Body of pancreas (tissue), 4 donors: ENCODE data around the gene APOL1. TPM values are rescaled to one million over a fixed set of nuclear protein-coding genes. Genes with fewer than 3 reads are reported as not detected.
"Not testable (repeated sequence)": the region's sequence is repeated elsewhere in the genome, so short reads cannot be mapped to it uniquely, and the experiment has no call there.

Experiments used
- ATAC-seq: fragments of 150-250 bp; one replicate; pipeline ENCODE4 v1.9.1; 2016
- DNase-seq, 4 donors: peaks; one replicate each; pipeline ENCODE4 v3.0.0-alpha.2; 2019
- H3K27ac ChIP-seq, 4 donors: fragments of 200-600 bp; sonication (generic); 1 replicate in 3 of 4; 2 replicates in 1 of 4; pipeline versions ENCODE4 v1.5.1 to v1.6.1; 2016 to 2019; ENCODE audit warnings: mild to moderate bottlenecking in 1 of 4, mixed read lengths in 1 of 4, moderate library complexity in 1 of 4
- H3K27me3 ChIP-seq, 2 donors: fragments of 200-600 bp; sonication (generic); one replicate each; pipeline ENCODE4 v1.6.0; 2016; ENCODE audit warnings: mild to moderate bottlenecking in 1 of 2
- H3K36me3 ChIP-seq, 2 donors: fragments of 200-600 bp; sonication (generic); replicated peaks in 1 of 2; 2 replicates each; pipeline ENCODE4 v1.5.1; 2016; ENCODE audit warnings: low read depth in 2 of 2; ENCODE audit not compliant: insufficient read depth in 1 of 2
- H3K4me1 ChIP-seq: fragments of 200-600 bp; sonication (generic); one replicate; pipeline ENCODE4 v1.6.0; 2016
- H3K4me3 ChIP-seq, 2 donors: fragments of 200-600 bp; sonication (generic); 1 replicate in 1 of 2; 2 replicates in 1 of 2; pipeline ENCODE4 v1.5.1; 2016 to 2019
- H3K9me3 ChIP-seq, 3 donors: fragments of 200-600 bp; sonication (generic); 1 replicate in 2 of 3; 2 replicates in 1 of 3; pipeline ENCODE4 v1.5.1; 2016
- CTCF ChIP-seq, 7 experiments: fragments of 450-650 bp in 4 of 7; fragments of 200-600 bp in 3 of 7; sonication (generic) in 3 of 7; IDR thresholded peaks; one replicate each; pipeline ENCODE4 v1.5.1; 2016 to 2019; ENCODE audit warnings: antibody characterized with exemption in 7 of 7
- POLR2A ChIP-seq, 3 donors: fragments of 450-650 bp; IDR thresholded peaks; one replicate each; pipeline ENCODE4 v1.6.1; 2016; ENCODE audit warnings: antibody characterized with exemption in 3 of 3, mild to moderate bottlenecking in 2 of 3
- WGBS, 2 donors: methylation state at CpG; one replicate each; pipeline ENCODE4 v1.1.5; 2017; 5-methylcytosine and 5-hydroxymethylcytosine counted together
- intact Hi-C: fragments of 100-400 bp; cut with DNase I; formaldehyde crosslinking; loops from one replicate; pipeline ENCODE4 v1.15.1; 2023
- total RNA-seq, 2 donors: library from RNA; depleted of rRNA; stranded (reverse); fragments of >200 nt; gene quantifications; one replicate each; pipeline ENCODE4 v1.1.0, GENCODE V29; 2016

APOL1 gene
- total RNA-seq, 2 donors from 2014 or later = 5.2 to 11.9 TPM

GRCh38 chr22:36287881-36288515 is 35.1 kb downstream of the APOL1 start:
- DNase-seq (no peak), ATAC-seq (no peak)
- Histone ChIP-seq H3K9me3 (no peaks in the 10 kb centered on the region), H3K4me1 (no peaks in the 10 kb centered on the region), H3K4me3 (no peak overlapping the region), H3K27me3 (no peaks in the 10 kb centered on the region), H3K27ac (no peak overlapping the region), H3K36me3 (peaks cover 49 to 73% of the 10 kb centered on the region in 2 donors)
- intact Hi-C loops = no loop called here
- WGBS, 2 donors = 85 to 86% methylated on average over 18 to 20 of the region's 20 CpGs
- TF ChIP-seq POLR2A (IDR thresholded peaks at IDR 0.05) (no peak), CTCF (IDR thresholded peaks at IDR 0.05) (no peak)

- ATAC-seq (no peak), DNase-seq (no peak)
- intact Hi-C loops = no loop called here
- no peaks in the 10 kb centered on the region for H3K4me1 ChIP-seq
- H3K36me3 ChIP-seq = peaks cover 55 to 77% of the 10 kb centered on the region in 2 donors
- no peak overlapping the region for H3K27ac ChIP-seq
- TF ChIP-seq POLR2A (IDR thresholded peaks at IDR 0.05) (no peak), CTCF (IDR thresholded peaks at IDR 0.05) (no peak)
- no peaks in the 10 kb centered on the region for H3K9me3 ChIP-seq
- WGBS, 2 donors = 91 to 95% methylated on average over 30 to 32 of the region's 33 CpGs
- no peak overlapping the region for H3K4me3 ChIP-seq
- no peaks in the 10 kb centered on the region for H3K27me3 ChIP-seq
These were observed 35.9 kb downstream of the APOL1 start for GRCh38 chr22:36288571-36289405.

- Histone ChIP-seq H3K4me3 (no peak overlapping the region), H3K36me3 (peaks cover 56 to 77% of the 10 kb centered on the region in 2 donors), H3K27me3 (no peaks in the 10 kb centered on the region), H3K9me3 (no peaks in the 10 kb centered on the region), H3K27ac (no peak overlapping the region), H3K4me1 (no peaks in the 10 kb centered on the region)
- intact Hi-C loops = no loop called here
- TF ChIP-seq POLR2A (IDR thresholded peaks at IDR 0.05) (no peak), CTCF (IDR thresholded peaks at IDR 0.05) (no peak)
- 83 to 85% methylated on average over 6 to 7 of the region's 7 CpGs for WGBS, 2 donors
- DNase-seq (no peak), ATAC-seq (no peak)
These were observed 36.5 kb downstream of the APOL1 start for GRCh38 chr22:36289406-36289870.

GRCh38 chr22:36289948-36290371 is 37.0 kb downstream of the APOL1 start:
- DNase-seq, H3K27me3 ChIP-seq, ATAC-seq, H3K27ac ChIP-seq, H3K4me3 ChIP-seq, H3K9me3 ChIP-seq, intact Hi-C loops, H3K4me1 ChIP-seq: not testable (repeated sequence)
- 77 to 95% methylated on average over 11 of the region's 11 CpGs for WGBS, 2 donors
- peaks cover 56 to 77% of the 10 kb centered on the region in 2 donors for H3K36me3 ChIP-seq

DNA sequence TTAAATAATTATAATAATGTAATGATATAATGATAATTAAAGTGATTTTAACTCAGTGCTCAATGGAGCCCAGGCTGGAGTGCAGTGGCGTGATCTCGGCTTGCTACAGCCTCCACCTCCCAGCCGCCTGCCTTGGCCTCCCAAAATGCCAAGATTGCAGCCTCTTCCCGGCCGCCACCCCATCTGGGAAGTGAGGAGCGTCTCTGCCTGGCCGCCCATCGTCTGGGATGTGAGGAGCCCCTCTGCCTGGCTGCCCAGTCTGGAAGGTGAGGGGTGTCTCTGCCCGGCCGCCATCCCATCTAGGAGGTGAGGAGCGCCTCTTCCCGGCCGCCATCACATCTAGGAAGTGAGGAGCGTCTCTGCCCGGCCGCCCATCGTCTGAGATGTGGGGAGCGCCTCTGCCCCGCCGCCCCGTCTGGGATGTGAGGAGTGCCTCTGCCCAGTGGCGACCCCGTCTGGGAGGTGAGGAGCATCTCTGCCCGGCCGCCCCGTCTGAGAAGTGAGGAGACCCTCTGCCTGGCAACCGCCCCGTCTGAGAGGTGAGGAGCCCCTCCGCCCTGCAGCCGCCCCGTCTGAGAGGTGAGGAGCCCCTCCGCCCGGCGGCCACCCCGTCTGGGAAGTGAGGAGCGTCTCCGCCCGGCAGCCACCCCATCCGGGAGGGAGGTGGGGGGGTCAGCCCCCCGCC is 37.6 kb downstream of the APOL1 start:
- peaks cover 54 to 78% of the 10 kb centered on the region in 2 donors for H3K36me3 ChIP-seq
- H3K4me3 ChIP-seq, H3K9me3 ChIP-seq, ATAC-seq, H3K4me1 ChIP-seq, H3K27ac ChIP-seq, H3K27me3 ChIP-seq, intact Hi-C loops, DNase-seq: not testable (repeated sequence)
- WGBS, 2 donors = 96 to 99% methylated on average over 14 to 20 of the region's 40 CpGs
